Activated B cell treated with CpG ODN at 0.5 μM for 24 hours (primary cell): ENCODE measurements around the gene CUL7. TPM values are rescaled to one million over a fixed set of nuclear protein-coding genes. Genes with fewer than 3 reads are reported as not detected.

Experiments
- ATAC-seq: fragments of 200-7000 bp; cut with Tn5 transposase; one replicate; pipeline ENCODE4 v1.10.0; 2021; ENCODE audit warnings: low read depth, mild to moderate bottlenecking, moderate library complexity
- CTCF ChIA-PET: fragments of 350-600 bp; sonication (Branson Sonifier 250); formaldehyde crosslinking; loops from one replicate; lab custom pipeline; 2021; ENCODE audit warnings: antibody characterized with exemption; lab: Charles Lee
- POLR2A ChIA-PET: fragments of 350-600 bp; sonication (Branson Sonifier 250); formaldehyde crosslinking; loops from one replicate; lab custom pipeline; 2021; ENCODE audit warnings: antibody characterized with exemption; lab: Charles Lee
- DNase-seq: peaks from one replicate; pipeline ENCODE4 v3.0.0; 2022
- H3K27ac Mint-ChIP-seq: one replicate; pipeline ENCODE4 v1.8.0; 2020; ENCODE audit warnings: mixed read lengths
- H3K27me3 Mint-ChIP-seq: one replicate; pipeline ENCODE4 v1.8.0; 2021; ENCODE audit warnings: mixed read lengths
- H3K36me3 Mint-ChIP-seq: one replicate; pipeline ENCODE4 v1.8.0; 2021; ENCODE audit warnings: low read depth, mixed read lengths
- H3K4me1 Mint-ChIP-seq: one replicate; pipeline ENCODE4 v1.8.0; 2021; ENCODE audit warnings: mixed read lengths
- H3K4me3 Mint-ChIP-seq: one replicate; pipeline ENCODE4 v1.8.0; 2020; ENCODE audit warnings: mild to moderate bottlenecking, mixed read lengths
- H3K9me3 Mint-ChIP-seq: one replicate; pipeline ENCODE4 v1.8.0; 2020; ENCODE audit warnings: mixed read lengths
- CTCF ChIP-seq: fragments of 200-600 bp; IDR thresholded peaks from one replicate; pipeline ENCODE4 v1.8.0; 2022; ENCODE audit warnings: antibody characterized with exemption, mild to moderate bottlenecking
- intact Hi-C: fragments of 100-400 bp; cut with micrococcal nuclease; formaldehyde crosslinking; loops from one replicate; pipeline ENCODE4 v1.15.1; 2024
- total RNA-seq: library from RNA; stranded (reverse); gene quantifications from 2 replicates; pipeline ENCODE4 v1.2.3, GENCODE V29; 2022

The CUL7 gene
- total RNA-seq, 1 donor from 2014 or later: 19.1 TPM

GRCh38 chr6:42996513-42996912 lies 57.1 kb downstream of the CUL7 start:
- ChIA-PET CTCF (no interaction called here), POLR2A (interaction anchor here (0.7 to 2.4 kb wide), 4 partner anchors 11 to 250 kb away, joined by 3 to 7 read pairs (median 4); partner anchors contain the start of gene PPP2R5D)
- Mint-ChIP-seq H3K36me3 (peaks cover 8% of the 10 kb centered on the region), H3K27me3 (no peaks in the 10 kb centered on the region), H3K9me3 (no peaks in the 10 kb centered on the region), H3K4me3 (no peak overlapping the region), H3K27ac (no peak overlapping the region), H3K4me1 (peaks cover 2% of the 10 kb centered on the region)
- no peak for ATAC-seq
- TF ChIP-seq CTCF: no peak
- no peak for DNase-seq
- intact Hi-C loops: no loop called here

- POLR2A ChIA-PET: no interaction called here
- H3K9me3 Mint-ChIP-seq: no peaks in the 10 kb centered on the region
- CTCF ChIA-PET: no interaction called here
- TF ChIP-seq CTCF: no peak
- peaks cover 2% of the 10 kb centered on the region for H3K4me1 Mint-ChIP-seq
- no peaks in the 10 kb centered on the region for H3K27me3 Mint-ChIP-seq
- no peak overlapping the region for H3K27ac Mint-ChIP-seq
- DNase-seq: no peak
- peaks cover 23% of the 10 kb centered on the region for H3K36me3 Mint-ChIP-seq
- intact Hi-C loops: no loop called here
- no peak for ATAC-seq
- H3K4me3 Mint-ChIP-seq: no peak overlapping the region
These were observed 60.2 kb downstream of the CUL7 start for GRCh38 chr6:42993445-42993844.

- no peak overlapping the region for H3K27ac Mint-ChIP-seq
These were observed 63.7 kb downstream of the CUL7 start for GRCh38 chr6:42989923-42990322.

GRCh38 chr6:42988486-42989020 lies 65.1 kb downstream of the CUL7 start:
- DNase-seq (no peak), ATAC-seq (no peak)
- intact Hi-C loops: no loop called here
- Mint-ChIP-seq H3K4me1 (peaks cover 34% of the 10 kb centered on the region), H3K9me3 (no peaks in the 10 kb centered on the region), H3K36me3 (peaks cover 28% of the 10 kb centered on the region), H3K27me3 (no peaks in the 10 kb centered on the region), H3K27ac (no peak overlapping the region), H3K4me3 (no peak overlapping the region)
- ChIA-PET CTCF (no interaction called here), POLR2A (interaction anchor here (1.1 to 1.9 kb wide), 2 partner anchors 9 to 58 kb away, joined by 5 to 11 read pairs; partner anchors contain the start of gene PEX6)
- TF ChIP-seq CTCF: no peak

More at GRCh38 chr6:42989923-42990322, 63.7 kb downstream of the CUL7 start:
- no peaks in the 10 kb centered on the region for H3K27me3 Mint-ChIP-seq
- H3K4me1 Mint-ChIP-seq: peaks cover 26% of the 10 kb centered on the region
- POLR2A ChIA-PET: no interaction called here
- no peak overlapping the region for H3K4me3 Mint-ChIP-seq
- DNase-seq: no peak
- no peak for TF ChIP-seq CTCF
- no peak for ATAC-seq
- intact Hi-C loops: no loop called here
- CTCF ChIA-PET: no interaction called here
- H3K9me3 Mint-ChIP-seq: no peaks in the 10 kb centered on the region
- peaks cover 30% of the 10 kb centered on the region for H3K36me3 Mint-ChIP-seq

Other genes with a start within 250 kb of the CUL7 start
- gene RPL7L1, start 174.2 kb downstream of the CUL7 start, total RNA-seq: 94.5 and 110 TPM in 2 replicates
- not detected in 2 replicates for gene PTCRA, start 137.8 kb downstream of the CUL7 start, total RNA-seq
- gene CNPY3, start 124.4 kb downstream of the CUL7 start, total RNA-seq: 120 and 121 TPM in 2 replicates
- 1.7 and 2.3 TPM in 2 replicates for gene GNMT, start 93.1 kb downstream of the CUL7 start, total RNA-seq
- 11.8 and 13.2 TPM in 2 replicates for gene PEX6, start 74.7 kb downstream of the CUL7 start, total RNA-seq
- gene PPP2R5D, start 69.3 kb downstream of the CUL7 start, total RNA-seq: 26.7 and 26.8 TPM in 2 replicates
- gene MEA1, start 39.9 kb downstream of the CUL7 start, total RNA-seq: 44.4 and 48.3 TPM in 2 replicates
- 36.4 and 36.7 TPM in 2 replicates for gene KLHDC3, start 39.6 kb downstream of the CUL7 start, total RNA-seq
- 51.7 and 53.9 TPM in 2 replicates for gene RRP36, start 32.2 kb downstream of the CUL7 start, total RNA-seq
- gene MRPL2, start 5.6 kb upstream of the CUL7 start, total RNA-seq: 43.9 and 47.8 TPM in 2 replicates
- gene KLC4, start 5.8 kb upstream of the CUL7 start, total RNA-seq: 17.0 and 19.8 TPM in 2 replicates
- 0.66 and 0.82 TPM in 2 replicates for gene PTK7, start 22.5 kb upstream of the CUL7 start, total RNA-seq
- 35.9 and 37.8 TPM in 2 replicates for gene SRF, start 117.4 kb upstream of the CUL7 start, total RNA-seq
- gene CUL9, start 128.3 kb upstream of the CUL7 start, total RNA-seq: 69.2 and 70.8 TPM in 2 replicates
- 56.7 and 57.5 TPM in 2 replicates for gene DNPH1, start 175.6 kb upstream of the CUL7 start, total RNA-seq
- gene TTBK1, start 189.6 kb upstream of the CUL7 start, total RNA-seq: 0.02 and 0.13 TPM in 2 replicates
- gene SLC22A7, start 244.4 kb upstream of the CUL7 start, total RNA-seq: not detected in 2 replicates